Neural crest cell (in vitro differentiated cells): Measurements from ENCODE around the gene COX7A2L. TPM values are rescaled to one million over a fixed set of nuclear protein-coding genes. Genes with fewer than 3 reads are reported as not detected.

ENCODE experiments used
- DNase-seq: peaks from one replicate; pipeline ENCODE4 v3.0.0; 2021; ENCODE audit warnings: low read depth, mixed read lengths, low spot score
- H3K27ac Mint-ChIP-seq: one replicate; pipeline ENCODE4 v1.8.0; 2021; ENCODE audit warnings: mild to moderate bottlenecking, mixed read lengths; ENCODE audit not compliant: unreplicated experiment
- H3K27me3 Mint-ChIP-seq: 2 replicates; pipeline ENCODE4 v1.8.0; 2021; ENCODE audit warnings: low read depth, mild to moderate bottlenecking, mixed read lengths
- H3K36me3 Mint-ChIP-seq: 2 replicates; pipeline ENCODE4 v1.8.0; 2021; ENCODE audit warnings: low read depth, mild to moderate bottlenecking, mixed read lengths
- H3K4me1 Mint-ChIP-seq: 2 replicates; pipeline ENCODE4 v1.8.0; 2021; ENCODE audit warnings: mixed read lengths
- H3K4me3 Mint-ChIP-seq: one replicate; pipeline ENCODE4 v1.8.0; 2021; ENCODE audit warnings: mild to moderate bottlenecking, mixed read lengths
- H3K9me3 Mint-ChIP-seq: 2 replicates; pipeline ENCODE4 v1.8.0; 2021; ENCODE audit warnings: mixed read lengths
- CTCF ChIP-seq: fragments of 200-600 bp; sonication (generic); conservative IDR thresholded peaks from 2 replicates; pipeline ENCODE4 v1.5.0; 2021; ENCODE audit warnings: antibody characterized with exemption, mild to moderate bottlenecking
- total RNA-seq: library from RNA; stranded (reverse); gene quantifications from 2 replicates; pipeline ENCODE4 v1.2.1, GENCODE V29; 2021

COX7A2L gene
- total RNA-seq, 1 donor from 2014 or later, result 94.4 TPM

GRCh38 chr2:42363413-42363812 is 2.4 kb upstream of the COX7A2L start:
- no peak for TF ChIP-seq CTCF
- Mint-ChIP-seq H3K4me1 (peaks cover 34% of the 10 kb centered on the region), H3K27ac (no peak overlapping the region), H3K4me3 (no peak overlapping the region), H3K9me3 (no peaks in the 10 kb centered on the region), H3K27me3 (peaks cover 44% of the 10 kb centered on the region), H3K36me3 (no peaks in the 10 kb centered on the region)
- DNase-seq, result no peak

- no peak for TF ChIP-seq CTCF
- peaks cover 41% of the 10 kb centered on the region for H3K4me1 Mint-ChIP-seq
- H3K27me3 Mint-ChIP-seq, result peaks cover 34% of the 10 kb centered on the region
- H3K27ac Mint-ChIP-seq, result peak overlapping the region; percentile 100
- no peaks in the 10 kb centered on the region for H3K9me3 Mint-ChIP-seq
- no peaks in the 10 kb centered on the region for H3K36me3 Mint-ChIP-seq
- DNase-seq, result no peak
- peak overlapping the region; percentile 97 for H3K4me3 Mint-ChIP-seq
Observed at GRCh38 chr2:42361728-42362283, 789 bp upstream of the COX7A2L start.

GRCh38 chr2:42360493-42360889 is 526 bp downstream of the COX7A2L start:
- H3K4me1 Mint-ChIP-seq, result peaks cover 41% of the 10 kb centered on the region
- no peak for TF ChIP-seq CTCF
- H3K27ac Mint-ChIP-seq, result peak overlapping the region; percentile 100
- no peak for DNase-seq
- peaks cover 28% of the 10 kb centered on the region for H3K27me3 Mint-ChIP-seq
- no peaks in the 10 kb centered on the region for H3K36me3 Mint-ChIP-seq
- H3K9me3 Mint-ChIP-seq, result no peaks in the 10 kb centered on the region
- peak overlapping the region; percentile 97 for H3K4me3 Mint-ChIP-seq

GRCh38 chr2:42359965-42360483 is 993 bp downstream of the COX7A2L start:
- H3K27ac Mint-ChIP-seq, result peak overlapping the region; percentile 100
- H3K4me1 Mint-ChIP-seq, result peaks cover 44% of the 10 kb centered on the region
- H3K9me3 Mint-ChIP-seq, result no peaks in the 10 kb centered on the region
- H3K4me3 Mint-ChIP-seq, result peak overlapping the region; percentile 97
- no peaks in the 10 kb centered on the region for H3K36me3 Mint-ChIP-seq
- peaks cover 28% of the 10 kb centered on the region for H3K27me3 Mint-ChIP-seq
- TF ChIP-seq CTCF, result no peak
- no peak for DNase-seq

- peak overlapping the region; percentile 97 for H3K4me3 Mint-ChIP-seq
- peaks cover 50% of the 10 kb centered on the region for H3K4me1 Mint-ChIP-seq
- H3K27ac Mint-ChIP-seq, result peak overlapping the region; percentile 100
- TF ChIP-seq CTCF, result no peak
- no peak for DNase-seq
- H3K36me3 Mint-ChIP-seq, result no peaks in the 10 kb centered on the region
- H3K27me3 Mint-ChIP-seq, result peaks cover 24% of the 10 kb centered on the region
- no peaks in the 10 kb centered on the region for H3K9me3 Mint-ChIP-seq
Observed at GRCh38 chr2:42359304-42359964, 1.6 kb downstream of the COX7A2L start.
